M059J (cell line): ENCODE data around the gene KIAA0825. TPM values are rescaled to one million over a fixed set of nuclear protein-coding genes. Genes with fewer than 3 reads are reported as not detected.
"Not testable (repeated sequence)": the region's sequence is repeated elsewhere in the genome, so short reads cannot be mapped to it uniquely, and the experiment has no call there.

Experiments
- DNase-seq: peaks from one replicate; pipeline ENCODE4 v3.0.0-alpha.2; 2012; ENCODE audit warnings: low read depth
- total RNA-seq: library from RNA; depleted of rRNA; stranded (reverse); fragments of >200 nt; shearing (Covaris generic); gene quantifications from 2 replicates; pipeline ENCODE4 v1.2.3, GENCODE V29; 2014

KIAA0825 gene
- total RNA-seq, 1 experiment from 2014 or later = 0.32 TPM

- no peak for DNase-seq
These were observed 445.3 kb downstream of the KIAA0825 start for GRCh38 chr5:94173100-94173499.

GRCh38 chr5:94171070-94171469, 447.3 kb downstream of the KIAA0825 start:
- DNase-seq = not testable (repeated sequence)

- not testable (repeated sequence) for DNase-seq
These were observed 448.2 kb downstream of the KIAA0825 start for GRCh38 chr5:94170158-94170557.

- DNase-seq = no peak
These were observed 450.3 kb downstream of the KIAA0825 start for GRCh38 chr5:94168151-94168550.

GRCh38 chr5:94161801-94162200, 456.6 kb downstream of the KIAA0825 start:
- no peak for DNase-seq

GRCh38 chr5:94159144-94159543, 459.3 kb downstream of the KIAA0825 start:
- DNase-seq = no peak

GRCh38 chr5:94157704-94158539, 460.5 kb downstream of the KIAA0825 start:
- peak; percentile 14 for DNase-seq

GRCh38 chr5:94154672-94155071, 463.7 kb downstream of the KIAA0825 start:
- DNase-seq = no peak

- peak; percentile 56 for DNase-seq
These were observed 464.5 kb downstream of the KIAA0825 start for GRCh38 chr5:94153736-94154450.

- DNase-seq = not testable (repeated sequence)
These were observed 474.8 kb downstream of the KIAA0825 start for GRCh38 chr5:94143621-94144020.

- no peak for DNase-seq
These were observed 478.1 kb downstream of the KIAA0825 start for GRCh38 chr5:94140300-94140699.

GRCh38 chr5:94130077-94130476, 488.3 kb downstream of the KIAA0825 start:
- DNase-seq = no peak

- no peak for DNase-seq
These were observed 493.3 kb downstream of the KIAA0825 start for GRCh38 chr5:94125107-94125506.

- not testable (repeated sequence) for DNase-seq
These were observed 502.1 kb downstream of the KIAA0825 start for GRCh38 chr5:94116317-94116716.

GRCh38 chr5:94113087-94113486, 505.3 kb downstream of the KIAA0825 start:
- no peak for DNase-seq

GRCh38 chr5:94111209-94112004, 507.0 kb downstream of the KIAA0825 start:
- peak; percentile 97 for DNase-seq

- DNase-seq = no peak
These were observed 514.7 kb downstream of the KIAA0825 start for GRCh38 chr5:94103514-94104245.
